Chondrocyte (in vitro differentiated cells): Measurements from ENCODE around the gene ICOS. TPM values are rescaled to one million over a fixed set of nuclear protein-coding genes. Genes with fewer than 3 reads are reported as not detected.

ENCODE experiments used
- DNase-seq: peaks from one replicate; pipeline ENCODE4 v3.0.0; 2021; ENCODE audit warnings: mixed read lengths, low spot score
- H3K27ac Mint-ChIP-seq: one replicate; pipeline ENCODE4 v1.8.0; 2021; ENCODE audit warnings: mild to moderate bottlenecking, moderate library complexity, mixed read lengths; ENCODE audit not compliant: unreplicated experiment
- H3K27me3 Mint-ChIP-seq: 2 replicates; pipeline ENCODE4 v1.8.0; 2021; ENCODE audit warnings: low read depth, mixed read lengths
- H3K36me3 Mint-ChIP-seq: 2 replicates; pipeline ENCODE4 v1.8.0; 2021; ENCODE audit warnings: low read depth, mixed read lengths
- H3K4me1 Mint-ChIP-seq: 2 replicates; pipeline ENCODE4 v1.8.0; 2021; ENCODE audit warnings: low read depth, mild to moderate bottlenecking, mixed read lengths
- H3K4me3 Mint-ChIP-seq: one replicate; pipeline ENCODE4 v1.8.0; 2021; ENCODE audit warnings: mild to moderate bottlenecking, moderate library complexity, mixed read lengths; ENCODE audit not compliant: unreplicated experiment
- H3K9me3 Mint-ChIP-seq: 2 replicates; pipeline ENCODE4 v1.8.0; 2021; ENCODE audit warnings: low read depth, mixed read lengths
- total RNA-seq: library from RNA; stranded (reverse); gene quantifications from 3 replicates; pipeline ENCODE4 v1.2.1, GENCODE V29; 2021
- TF ChIP-seq, protein P1 (sequence below): fragments of 200-600 bp; sonication (generic); IDR thresholded peaks from 2 replicates; pipeline ENCODE4 v1.5.0; 2021; ENCODE audit warnings: antibody characterized with exemption, mild to moderate bottlenecking, moderate library complexity

The ICOS gene
- total RNA-seq, 1 donor from 2014 or later = not detected

DNA sequence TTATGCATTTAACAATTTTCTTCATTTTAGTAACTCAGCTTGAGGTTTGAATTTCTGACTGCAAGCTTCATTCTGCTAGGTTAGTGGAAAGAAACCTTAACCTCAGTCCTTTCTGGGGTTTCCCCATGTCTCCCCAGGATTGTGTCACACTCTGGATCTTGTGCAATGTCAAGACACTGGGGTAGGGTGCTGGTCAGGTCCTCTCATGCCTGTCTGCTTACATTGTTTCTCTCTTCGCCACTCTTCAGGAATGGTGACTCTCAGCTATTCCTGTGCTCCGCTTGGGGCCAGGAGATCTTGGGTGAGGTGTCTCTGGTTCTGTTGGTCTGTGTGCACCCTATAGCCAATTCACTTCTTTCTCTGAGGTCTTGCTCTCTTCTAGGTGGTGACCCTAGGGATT is 45.1 kb upstream of the ICOS start:
- TF ChIP-seq, protein P1, sequence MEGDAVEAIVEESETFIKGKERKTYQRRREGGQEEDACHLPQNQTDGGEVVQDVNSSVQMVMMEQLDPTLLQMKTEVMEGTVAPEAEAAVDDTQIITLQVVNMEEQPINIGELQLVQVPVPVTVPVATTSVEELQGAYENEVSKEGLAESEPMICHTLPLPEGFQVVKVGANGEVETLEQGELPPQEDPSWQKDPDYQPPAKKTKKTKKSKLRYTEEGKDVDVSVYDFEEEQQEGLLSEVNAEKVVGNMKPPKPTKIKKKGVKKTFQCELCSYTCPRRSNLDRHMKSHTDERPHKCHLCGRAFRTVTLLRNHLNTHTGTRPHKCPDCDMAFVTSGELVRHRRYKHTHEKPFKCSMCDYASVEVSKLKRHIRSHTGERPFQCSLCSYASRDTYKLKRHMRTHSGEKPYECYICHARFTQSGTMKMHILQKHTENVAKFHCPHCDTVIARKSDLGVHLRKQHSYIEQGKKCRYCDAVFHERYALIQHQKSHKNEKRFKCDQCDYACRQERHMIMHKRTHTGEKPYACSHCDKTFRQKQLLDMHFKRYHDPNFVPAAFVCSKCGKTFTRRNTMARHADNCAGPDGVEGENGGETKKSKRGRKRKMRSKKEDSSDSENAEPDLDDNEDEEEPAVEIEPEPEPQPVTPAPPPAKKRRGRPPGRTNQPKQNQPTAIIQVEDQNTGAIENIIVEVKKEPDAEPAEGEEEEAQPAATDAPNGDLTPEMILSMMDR = no peak
- H3K4me1 Mint-ChIP-seq = peaks cover 18% of the 10 kb centered on the region
- H3K9me3 Mint-ChIP-seq = no peaks in the 10 kb centered on the region
- DNase-seq = no peak
- H3K27me3 Mint-ChIP-seq = no peaks in the 10 kb centered on the region
- no peaks in the 10 kb centered on the region for H3K36me3 Mint-ChIP-seq
- peak overlapping the region; percentile 18 for H3K27ac Mint-ChIP-seq
- no peak overlapping the region for H3K4me3 Mint-ChIP-seq

DNA sequence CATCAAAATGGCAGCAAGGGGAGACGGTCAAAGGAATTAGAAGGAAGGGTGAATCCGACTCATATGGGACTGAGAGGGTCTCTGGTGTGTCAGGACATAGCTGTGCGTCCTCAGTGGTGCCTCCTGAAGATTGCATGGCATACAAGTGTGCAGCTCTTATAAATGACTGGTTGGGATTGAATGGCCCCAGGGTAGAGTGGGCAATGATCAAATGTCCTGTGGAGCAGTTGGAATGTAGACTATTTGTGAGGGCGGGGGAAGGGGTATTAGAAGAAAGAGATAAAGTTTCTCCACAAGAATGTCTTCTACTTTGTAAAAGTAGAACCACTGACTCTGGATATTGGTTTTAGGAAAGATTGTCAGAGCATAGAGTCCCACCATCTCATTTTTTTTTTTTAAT is 44.4 kb upstream of the ICOS start:
- Mint-ChIP-seq H3K4me1 (peaks cover 15% of the 10 kb centered on the region), H3K9me3 (no peaks in the 10 kb centered on the region), H3K4me3 (no peak overlapping the region), H3K27me3 (no peaks in the 10 kb centered on the region), H3K36me3 (no peaks in the 10 kb centered on the region), H3K27ac (no peak overlapping the region)
- DNase-seq = no peak
- TF ChIP-seq, protein P1 = no peak

DNA sequence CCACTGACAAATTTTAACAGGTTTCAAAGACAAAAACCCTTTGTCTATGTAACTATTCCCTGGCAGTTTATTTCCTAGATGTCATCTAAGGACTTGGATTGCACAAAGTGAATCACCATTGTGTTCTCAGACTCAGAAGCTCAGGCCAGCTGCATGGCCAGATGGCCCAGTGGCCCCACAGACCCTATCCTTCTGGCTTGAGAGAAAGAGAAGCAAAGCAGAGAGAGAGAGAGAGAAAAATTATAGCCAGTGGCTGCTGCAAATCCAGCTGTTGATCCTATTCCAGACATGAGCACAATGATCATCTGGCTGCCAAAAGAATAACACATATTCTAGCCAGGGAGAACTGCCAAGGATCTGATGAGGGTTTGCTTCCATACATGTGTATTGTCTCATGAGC is 43.2 kb upstream of the ICOS start:
- no peak overlapping the region for H3K4me3 Mint-ChIP-seq
- H3K27ac Mint-ChIP-seq = no peak overlapping the region
- TF ChIP-seq, protein P1 = no peak
- H3K4me1 Mint-ChIP-seq = peaks cover 10% of the 10 kb centered on the region
- no peaks in the 10 kb centered on the region for H3K27me3 Mint-ChIP-seq
- DNase-seq = no peak
- no peaks in the 10 kb centered on the region for H3K36me3 Mint-ChIP-seq
- no peaks in the 10 kb centered on the region for H3K9me3 Mint-ChIP-seq

DNA sequence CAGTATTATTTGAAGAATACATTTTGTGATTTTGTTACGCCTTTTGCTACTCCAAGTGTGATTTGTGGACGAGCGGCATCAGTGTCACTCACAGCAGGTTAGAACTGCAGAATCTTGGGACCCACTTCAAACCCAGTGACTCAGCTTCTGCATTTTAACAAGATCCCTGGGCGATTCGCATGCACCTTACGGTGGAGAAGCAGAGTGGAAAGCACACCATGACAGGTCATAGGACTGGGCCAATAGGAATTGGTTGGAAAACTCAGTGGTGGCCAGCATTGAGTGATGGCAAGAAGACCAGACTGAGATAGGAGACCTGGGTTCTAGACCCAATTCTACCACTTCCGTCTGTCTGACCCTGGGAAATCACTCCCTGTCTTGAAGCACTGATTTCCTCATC is 42.7 kb upstream of the ICOS start:
- no peaks in the 10 kb centered on the region for H3K27me3 Mint-ChIP-seq
- TF ChIP-seq, protein P1 = no peak
- H3K27ac Mint-ChIP-seq = no peak overlapping the region
- no peaks in the 10 kb centered on the region for H3K36me3 Mint-ChIP-seq
- no peak for DNase-seq
- no peaks in the 10 kb centered on the region for H3K9me3 Mint-ChIP-seq
- H3K4me1 Mint-ChIP-seq = peaks cover 10% of the 10 kb centered on the region
- H3K4me3 Mint-ChIP-seq = no peak overlapping the region

DNA sequence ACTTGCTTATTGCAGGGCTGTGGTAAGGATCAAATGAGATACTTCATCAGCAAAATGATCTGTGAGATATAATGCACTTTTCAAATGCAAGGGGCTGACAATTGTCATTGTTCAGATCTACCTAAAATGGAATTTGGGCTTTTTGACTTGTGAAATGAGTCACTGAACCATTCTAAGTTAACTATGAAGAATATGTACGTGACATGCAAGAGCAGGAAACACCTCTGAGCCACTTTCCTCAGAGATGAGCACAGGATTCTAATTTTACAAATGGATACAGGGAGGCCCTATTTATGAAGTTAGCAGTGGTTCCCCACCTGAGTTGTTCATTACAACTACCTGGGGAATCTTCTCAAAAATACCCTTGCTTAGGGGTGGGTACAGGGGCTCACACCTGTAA is 42.3 kb upstream of the ICOS start:
- H3K36me3 Mint-ChIP-seq = no peaks in the 10 kb centered on the region
- H3K27me3 Mint-ChIP-seq = no peaks in the 10 kb centered on the region
- DNase-seq = no peak
- H3K9me3 Mint-ChIP-seq = no peaks in the 10 kb centered on the region
- no peak overlapping the region for H3K4me3 Mint-ChIP-seq
- H3K27ac Mint-ChIP-seq = no peak overlapping the region
- peaks cover 10% of the 10 kb centered on the region for H3K4me1 Mint-ChIP-seq
- TF ChIP-seq, protein P1 = no peak
